ENCODE data around the gene DMP1. TPM values are rescaled to one million over a fixed set of nuclear protein-coding genes. Genes with fewer than 3 reads are reported as not detected.

The DMP1 gene, protein sequence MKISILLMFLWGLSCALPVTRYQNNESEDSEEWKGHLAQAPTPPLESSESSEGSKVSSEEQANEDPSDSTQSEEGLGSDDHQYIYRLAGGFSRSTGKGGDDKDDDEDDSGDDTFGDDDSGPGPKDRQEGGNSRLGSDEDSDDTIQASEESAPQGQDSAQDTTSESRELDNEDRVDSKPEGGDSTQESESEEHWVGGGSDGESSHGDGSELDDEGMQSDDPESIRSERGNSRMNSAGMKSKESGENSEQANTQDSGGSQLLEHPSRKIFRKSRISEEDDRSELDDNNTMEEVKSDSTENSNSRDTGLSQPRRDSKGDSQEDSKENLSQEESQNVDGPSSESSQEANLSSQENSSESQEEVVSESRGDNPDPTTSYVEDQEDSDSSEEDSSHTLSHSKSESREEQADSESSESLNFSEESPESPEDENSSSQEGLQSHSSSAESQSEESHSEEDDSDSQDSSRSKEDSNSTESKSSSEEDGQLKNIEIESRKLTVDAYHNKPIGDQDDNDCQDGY
- not detected for total RNA-seq
- long read RNA-seq, donor 1 = 0 reads
- long read RNA-seq, donor 2 = 0 reads

- no peak for DNase-seq
- TF ChIP-seq, protein P1, sequence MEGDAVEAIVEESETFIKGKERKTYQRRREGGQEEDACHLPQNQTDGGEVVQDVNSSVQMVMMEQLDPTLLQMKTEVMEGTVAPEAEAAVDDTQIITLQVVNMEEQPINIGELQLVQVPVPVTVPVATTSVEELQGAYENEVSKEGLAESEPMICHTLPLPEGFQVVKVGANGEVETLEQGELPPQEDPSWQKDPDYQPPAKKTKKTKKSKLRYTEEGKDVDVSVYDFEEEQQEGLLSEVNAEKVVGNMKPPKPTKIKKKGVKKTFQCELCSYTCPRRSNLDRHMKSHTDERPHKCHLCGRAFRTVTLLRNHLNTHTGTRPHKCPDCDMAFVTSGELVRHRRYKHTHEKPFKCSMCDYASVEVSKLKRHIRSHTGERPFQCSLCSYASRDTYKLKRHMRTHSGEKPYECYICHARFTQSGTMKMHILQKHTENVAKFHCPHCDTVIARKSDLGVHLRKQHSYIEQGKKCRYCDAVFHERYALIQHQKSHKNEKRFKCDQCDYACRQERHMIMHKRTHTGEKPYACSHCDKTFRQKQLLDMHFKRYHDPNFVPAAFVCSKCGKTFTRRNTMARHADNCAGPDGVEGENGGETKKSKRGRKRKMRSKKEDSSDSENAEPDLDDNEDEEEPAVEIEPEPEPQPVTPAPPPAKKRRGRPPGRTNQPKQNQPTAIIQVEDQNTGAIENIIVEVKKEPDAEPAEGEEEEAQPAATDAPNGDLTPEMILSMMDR (IDR thresholded peaks at IDR 0.05) = no peak
- intact Hi-C loops (cut with DNase I, micrococcal nuclease) = no loop called here
Measured at GRCh38 chr4:87649980-87650379, at the start of gene DMP1. Gene DMP1, plus strand, starts transcription at chr4:87650280. Its CDS starts 6,213 bp downstream, at chr4:87656493.

GRCh38 chr4:87601361-87601760 lies 48.7 kb upstream of the DMP1 start:
- H3K4me1 ChIP-seq (ENCODE audit: low read depth) = no peaks in the 10 kb centered on the region
- no peak overlapping the region for H3K4me3 ChIP-seq
- no peak for ATAC-seq
- H3K9me3 ChIP-seq = no peaks in the 10 kb centered on the region
- peak in 1 of 3 donors; percentile 2 for DNase-seq
- H3K36me3 ChIP-seq (ENCODE audit: low read depth) = no peaks in the 10 kb centered on the region
- TF ChIP-seq, protein P1 (IDR thresholded peaks at IDR 0.05) = no peak
- intact Hi-C loops (cut with DNase I, micrococcal nuclease) = no loop called here

More at GRCh38 chr4:87649980-87650379, at the start of gene DMP1:
- H3K4me1 ChIP-seq (ENCODE audit: low read depth) = no peaks in the 10 kb centered on the region
- no peak within 1 kb of the TSS for H3K4me3 ChIP-seq
- no peaks in the 10 kb centered on the region for H3K9me3 ChIP-seq
- ATAC-seq = no peak
- H3K36me3 ChIP-seq (ENCODE audit: low read depth) = no peaks in the 10 kb centered on the region

- Histone ChIP-seq H3K4me3 (no peak within 1 kb of the TSS), H3K4me1 (ENCODE audit: low read depth) (no peaks in the 10 kb centered on the region), H3K9me3 (no peaks in the 10 kb centered on the region), H3K36me3 (ENCODE audit: low read depth) (no peaks in the 10 kb centered on the region)
- intact Hi-C loops (cut with DNase I, micrococcal nuclease) = no loop called here
- TF ChIP-seq, protein P1 (IDR thresholded peaks at IDR 0.05) = no peak
- DNase-seq (no peak), ATAC-seq (no peak)
Measured at GRCh38 chr4:87608229-87608628, 41.9 kb upstream of the DMP1 start, which contains the start of gene DSPP. Gene DSPP, plus strand, starts transcription at chr4:87608529. Its CDS starts 2,380 bp downstream, at chr4:87610909.

DNA sequence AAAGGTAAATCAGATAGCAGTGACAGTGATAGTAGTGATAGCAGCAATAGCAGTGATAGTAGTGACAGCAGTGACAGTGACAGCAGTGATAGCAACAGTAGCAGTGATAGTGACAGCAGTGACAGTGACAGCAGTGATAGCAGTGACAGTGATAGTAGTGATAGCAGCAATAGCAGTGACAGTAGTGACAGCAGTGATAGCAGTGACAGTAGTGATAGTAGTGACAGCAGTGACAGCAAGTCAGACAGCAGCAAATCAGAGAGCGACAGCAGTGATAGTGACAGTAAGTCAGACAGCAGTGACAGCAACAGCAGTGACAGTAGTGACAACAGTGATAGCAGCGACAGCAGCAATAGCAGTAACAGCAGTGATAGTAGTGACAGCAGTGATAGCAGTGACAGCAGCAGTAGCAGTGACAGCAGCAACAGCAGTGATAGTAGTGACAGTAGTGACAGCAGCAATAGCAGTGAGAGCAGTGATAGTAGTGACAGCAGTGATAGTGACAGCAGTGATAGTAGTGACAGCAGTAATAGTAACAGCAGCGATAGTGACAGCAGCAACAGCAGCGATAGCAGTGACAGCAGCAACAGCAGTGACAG lies 35.7 kb upstream of the DMP1 start:
- TF ChIP-seq, protein P1 (IDR thresholded peaks at IDR 0.05) = no peak
- no peak overlapping the region for H3K4me3 ChIP-seq
- no peaks in the 10 kb centered on the region for H3K4me1 ChIP-seq (ENCODE audit: low read depth)
- ATAC-seq (no peak), DNase-seq (no peak)
- H3K36me3 ChIP-seq (ENCODE audit: low read depth) = no peaks in the 10 kb centered on the region
- intact Hi-C loops (cut with DNase I, micrococcal nuclease) = no loop called here
- H3K9me3 ChIP-seq = no peaks in the 10 kb centered on the region

DNA sequence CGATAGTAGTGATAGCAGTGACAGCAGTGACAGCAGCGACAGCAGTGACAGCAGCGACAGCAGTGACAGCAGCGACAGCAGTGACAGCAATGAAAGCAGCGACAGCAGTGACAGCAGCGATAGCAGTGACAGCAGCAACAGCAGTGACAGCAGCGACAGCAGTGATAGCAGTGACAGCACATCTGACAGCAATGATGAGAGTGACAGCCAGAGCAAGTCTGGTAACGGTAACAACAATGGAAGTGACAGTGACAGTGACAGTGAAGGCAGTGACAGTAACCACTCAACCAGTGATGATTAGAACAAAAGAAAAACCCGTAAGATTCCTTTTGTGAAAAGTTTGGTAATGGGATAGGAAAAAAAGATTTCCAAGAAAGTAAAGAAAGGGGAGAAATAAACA lies 33.8 kb upstream of the DMP1 start:
- H3K9me3 ChIP-seq = no peaks in the 10 kb centered on the region
- TF ChIP-seq, protein P1 (IDR thresholded peaks at IDR 0.05) = no peak
- ATAC-seq (no peak), DNase-seq (no peak)
- H3K4me3 ChIP-seq = no peak overlapping the region
- intact Hi-C loops (cut with DNase I, micrococcal nuclease) = no loop called here
- H3K4me1 ChIP-seq (ENCODE audit: low read depth) = no peaks in the 10 kb centered on the region
- no peaks in the 10 kb centered on the region for H3K36me3 ChIP-seq (ENCODE audit: low read depth)

All from mucosa of descending colon (tissue), 3 donors.